Mesenteric fat pad (tissue), 1 donor: Measurements from ENCODE around the gene PRR19. TPM values are rescaled to one million over a fixed set of nuclear protein-coding genes. Genes with fewer than 3 reads are reported as not detected.
"Not testable (repeated sequence)": the region's sequence is repeated elsewhere in the genome, so short reads cannot be mapped to it uniquely, and the experiment has no call there.

Experiments
- DNase-seq: peaks from one replicate; pipeline ENCODE4 v3.0.0-alpha.2; 2020; ENCODE audit warnings: low spot score
- long read RNA-seq: library from polyadenylated mRNA; unstranded; transcript quantifications from one replicate; pipeline ENCODE4 v2.0.0, GENCODE V29; 2020
- total RNA-seq: library from RNA; stranded (reverse); fragmentation: NEBNext Ultra II Directional; extraction: Animal tissue kit (Norgen Biotek cat#: 25700); gene quantifications from one replicate; pipeline ENCODE4 v1.2.1, GENCODE V29; 2021
- donor health status: DM: yes; HTN: yes; CAD: no.

The PRR19 gene
- not detected for total RNA-seq
- long read RNA-seq: 0 reads

GRCh38 chr19:42301646-42302203 is at the start of gene PRR19:
Gene PRR19 (plus strand): TSS chr19:42302132. CDS start chr19:42309585, 7,453 bp downstream.
- no peak for DNase-seq

- DNase-seq: no peak
Measured at GRCh38 chr19:42252365-42253244, 49.3 kb upstream of the PRR19 start.

- no peak for DNase-seq
Measured at GRCh38 chr19:42253245-42254088, 48.5 kb upstream of the PRR19 start.

- no peak for DNase-seq
Measured at GRCh38 chr19:42254089-42254849, 47.7 kb upstream of the PRR19 start.

- DNase-seq: peak; percentile 99
Measured at GRCh38 chr19:42254850-42255765, 46.8 kb upstream of the PRR19 start, which contains the start of gene ERF. Gene ERF (minus strand): TSS chr19:42255128. CDS start chr19:42254999, 129 bp downstream.

- no peak for DNase-seq
Measured at GRCh38 chr19:42255766-42256745, 45.9 kb upstream of the PRR19 start.

GRCh38 chr19:42257842-42258241 is 44.1 kb upstream of the PRR19 start:
- DNase-seq: not testable (repeated sequence)

GRCh38 chr19:42261763-42262162 is 40.2 kb upstream of the PRR19 start:
- DNase-seq: no peak

- DNase-seq: not testable (repeated sequence)
Measured at GRCh38 chr19:42266105-42266504, 35.8 kb upstream of the PRR19 start.

GRCh38 chr19:42266928-42267603 is 34.9 kb upstream of the PRR19 start:
- DNase-seq: not testable (repeated sequence)

- DNase-seq: no peak
Measured at GRCh38 chr19:42267644-42268141, 34.2 kb upstream of the PRR19 start.

GRCh38 chr19:42268142-42268703 is 33.7 kb upstream of the PRR19 start:
- DNase-seq: peak; percentile 98

GRCh38 chr19:42268704-42269477 is 33.0 kb upstream of the PRR19 start, which contains the start of gene CIC:
Gene CIC (plus strand): TSS chr19:42269252. CDS start chr19:42271784, 2,532 bp downstream.
- DNase-seq: peak; percentile 100

- no peak for DNase-seq
Measured at GRCh38 chr19:42269478-42270345, 32.2 kb upstream of the PRR19 start.

GRCh38 chr19:42270346-42271044 is 31.4 kb upstream of the PRR19 start:
- DNase-seq: no peak
